Effector memory CD4-positive, alpha-beta T cell (primary cell): ENCODE results near the gene CXCR4.

Experiments
- DNase-seq, 3 donors: peaks; one replicate each; pipeline ENCODE4 v3.0.0-alpha.2; 2020
- H3K27ac ChIP-seq: 2 replicates; pipeline ENCODE4 v1.7.0; 2013; ENCODE audit warnings: mild to moderate bottlenecking, low read length, moderate library complexity; ENCODE audit not compliant: insufficient read depth, poor library complexity, severe bottlenecking
- H3K27me3 ChIP-seq: replicated peaks from 2 replicates; pipeline ENCODE4 v1.7.0; 2013; ENCODE audit warnings: mild to moderate bottlenecking, low read length; ENCODE audit not compliant: insufficient read depth, control insufficient read depth, poor library complexity, severe bottlenecking
- H3K36me3 ChIP-seq: 2 replicates; pipeline ENCODE4 v1.7.0; 2013; ENCODE audit warnings: mild to moderate bottlenecking, low read length, moderate library complexity; ENCODE audit not compliant: control insufficient read depth, insufficient read depth
- H3K4me1 ChIP-seq: 2 replicates; pipeline ENCODE4 v1.7.0; 2013; ENCODE audit warnings: low read length, mild to moderate bottlenecking; ENCODE audit not compliant: control insufficient read depth, insufficient read depth, poor library complexity, severe bottlenecking
- H3K4me3 ChIP-seq: 2 replicates; pipeline ENCODE4 v1.7.0; 2013; ENCODE audit warnings: low read length, low read depth, mild to moderate bottlenecking; ENCODE audit not compliant: insufficient read depth, poor library complexity, severe bottlenecking
- H3K9me3 ChIP-seq: 2 replicates; pipeline ENCODE4 v1.7.0; 2013; ENCODE audit warnings: mild to moderate bottlenecking, low read length, moderate library complexity; ENCODE audit not compliant: control insufficient read depth
- total RNA-seq, 3 donors: gene quantifications; one replicate each; lab custom pipeline; 2026; lab: John Stamatoyannopoulos, UW

CXCR4 gene
- 1,189 to 2,568 (median 1,724) reads per million in 3 donors for total RNA-seq

- H3K27ac ChIP-seq, result peak within 1 kb of the TSS; percentile 95
- H3K4me1 ChIP-seq, result peaks cover 20% of the 10 kb centered on the region
- peak within 1 kb of the TSS; percentile 83 for H3K4me3 ChIP-seq
- H3K36me3 ChIP-seq, result peaks cover 33% of the 10 kb centered on the region
- DNase-seq, result peak; percentile 85 to 91 (median 86)
- H3K27me3 ChIP-seq, result no peaks in the 10 kb centered on the region
- H3K9me3 ChIP-seq, result no peaks in the 10 kb centered on the region
Measured at GRCh38 chr2:136117909-136118818, at the start of gene CXCR4. CXCR4 (minus strand) TSS chr2:136118149; CDS start chr2:136118060, 89 bp downstream.

GRCh38 chr2:136164280-136164776 is 46.4 kb upstream of the CXCR4 start:
- H3K27ac ChIP-seq, result no peak overlapping the region
- no peaks in the 10 kb centered on the region for H3K27me3 ChIP-seq
- no peak for DNase-seq
- H3K4me1 ChIP-seq, result peaks cover 5% of the 10 kb centered on the region
- H3K9me3 ChIP-seq, result no peaks in the 10 kb centered on the region
- H3K4me3 ChIP-seq, result no peak overlapping the region
- no peaks in the 10 kb centered on the region for H3K36me3 ChIP-seq

GRCh38 chr2:136162438-136162837 is 44.5 kb upstream of the CXCR4 start:
- no peak overlapping the region for H3K27ac ChIP-seq
- no peaks in the 10 kb centered on the region for H3K27me3 ChIP-seq
- no peaks in the 10 kb centered on the region for H3K36me3 ChIP-seq
- DNase-seq, result no peak
- no peak overlapping the region for H3K4me3 ChIP-seq
- peaks cover 5% of the 10 kb centered on the region for H3K4me1 ChIP-seq
- no peaks in the 10 kb centered on the region for H3K9me3 ChIP-seq

GRCh38 chr2:136156411-136156810 is 38.5 kb upstream of the CXCR4 start:
- DNase-seq, result no peak
- no peak overlapping the region for H3K4me3 ChIP-seq
- no peaks in the 10 kb centered on the region for H3K27me3 ChIP-seq
- H3K9me3 ChIP-seq, result no peaks in the 10 kb centered on the region
- no peaks in the 10 kb centered on the region for H3K4me1 ChIP-seq
- H3K27ac ChIP-seq, result no peak overlapping the region
- no peaks in the 10 kb centered on the region for H3K36me3 ChIP-seq

GRCh38 chr2:136154384-136154783 is 36.4 kb upstream of the CXCR4 start:
- H3K36me3 ChIP-seq, result no peaks in the 10 kb centered on the region
- no peaks in the 10 kb centered on the region for H3K27me3 ChIP-seq
- no peak overlapping the region for H3K4me3 ChIP-seq
- DNase-seq, result no peak
- H3K4me1 ChIP-seq, result no peaks in the 10 kb centered on the region
- no peak overlapping the region for H3K27ac ChIP-seq
- no peaks in the 10 kb centered on the region for H3K9me3 ChIP-seq

GRCh38 chr2:136151021-136151971 is 33.3 kb upstream of the CXCR4 start:
- Histone ChIP-seq H3K27ac (no peak overlapping the region), H3K4me3 (no peak overlapping the region), H3K4me1 (no peaks in the 10 kb centered on the region), H3K36me3 (no peaks in the 10 kb centered on the region), H3K9me3 (no peaks in the 10 kb centered on the region), H3K27me3 (no peaks in the 10 kb centered on the region)
- no peak for DNase-seq

GRCh38 chr2:136149011-136149410 is 31.1 kb upstream of the CXCR4 start:
- no peak for DNase-seq

GRCh38 chr2:136146564-136146963 is 28.6 kb upstream of the CXCR4 start:
- Histone ChIP-seq H3K27ac (no peak overlapping the region), H3K36me3 (no peaks in the 10 kb centered on the region), H3K27me3 (no peaks in the 10 kb centered on the region), H3K9me3 (no peaks in the 10 kb centered on the region), H3K4me1 (no peaks in the 10 kb centered on the region), H3K4me3 (no peak overlapping the region)
- no peak for DNase-seq

More at GRCh38 chr2:136149011-136149410, 31.1 kb upstream of the CXCR4 start:
- H3K36me3 ChIP-seq, result no peaks in the 10 kb centered on the region
- no peaks in the 10 kb centered on the region for H3K9me3 ChIP-seq
- H3K27ac ChIP-seq, result no peak overlapping the region
- H3K4me1 ChIP-seq, result no peaks in the 10 kb centered on the region
- H3K27me3 ChIP-seq, result no peaks in the 10 kb centered on the region
- no peak overlapping the region for H3K4me3 ChIP-seq

- Histone ChIP-seq H3K27me3 (no peaks in the 10 kb centered on the region), H3K27ac (no peak overlapping the region), H3K4me1 (peaks cover 16% of the 10 kb centered on the region), H3K9me3 (no peaks in the 10 kb centered on the region), H3K4me3 (no peak overlapping the region), H3K36me3 (no peaks in the 10 kb centered on the region)
- DNase-seq, result no peak
Measured at GRCh38 chr2:136143603-136144451, 25.9 kb upstream of the CXCR4 start.
